ENCODE measurements around the gene POU6F2. TPM values are rescaled to one million over a fixed set of nuclear protein-coding genes. Genes with fewer than 3 reads are reported as not detected.

POU6F2 gene
- polyA plus RNA-seq, 1 experiment = not detected

GRCh38 chr7:39199006-39199405 is 221.3 kb downstream of the POU6F2 start:
- ChIA-PET POLR2A (no interaction called here), CTCF (interaction anchor here (1.2 kb wide), 1 partner anchor 68 kb away, joined by 3 read pairs; no protein-coding TSS in a partner anchor)
- H3K4me3 ChIP-seq (ENCODE audit: low read depth, low read length) = no peak overlapping the region
- no peaks in the 10 kb centered on the region for H3K36me3 ChIP-seq (ENCODE audit: control insufficient read depth, insufficient read depth, low read length)
- no peaks in the 10 kb centered on the region; the same call in 1 of the 2 replicates for H3K27me3 ChIP-seq (ENCODE audit: control insufficient read depth, insufficient read depth, low read length)
- no peak for DNase-seq (ENCODE audit: low read depth)
- TF ChIP-seq CTCF (IDR thresholded peaks at IDR 0.05; ENCODE audit: insufficient read depth, low read depth, low read length) = no peak

GRCh38 chr7:39199951-39200350 is 222.2 kb downstream of the POU6F2 start:
- DNase-seq (ENCODE audit: low read depth) = no peak
- TF ChIP-seq CTCF (IDR thresholded peaks at IDR 0.05; ENCODE audit: insufficient read depth, low read depth, low read length) = no peak
- H3K27me3 ChIP-seq (ENCODE audit: control insufficient read depth, insufficient read depth, low read length) = no peaks in the 10 kb centered on the region; the same call in 1 of the 2 replicates
- no peak overlapping the region for H3K4me3 ChIP-seq (ENCODE audit: low read depth, low read length)
- ChIA-PET CTCF (no interaction called here), POLR2A (no interaction called here)
- no peaks in the 10 kb centered on the region for H3K36me3 ChIP-seq (ENCODE audit: control insufficient read depth, insufficient read depth, low read length)

GRCh38 chr7:39202041-39202440 is 224.3 kb downstream of the POU6F2 start:
- POLR2A ChIA-PET = no interaction called here
- Histone ChIP-seq H3K36me3 (ENCODE audit: control insufficient read depth, insufficient read depth, low read length) (no peaks in the 10 kb centered on the region), H3K4me3 (ENCODE audit: low read depth, low read length) (no peak overlapping the region), H3K27me3 (ENCODE audit: control insufficient read depth, insufficient read depth, low read length) (0 out of 2 replicates have a peak, but pooled peaks cover 2% of the 10 kb centered on the region)
- CTCF ChIA-PET = no interaction called here
- TF ChIP-seq CTCF (IDR thresholded peaks at IDR 0.05; ENCODE audit: insufficient read depth, low read depth, low read length) = no peak
- no peak for DNase-seq (ENCODE audit: low read depth)

- Histone ChIP-seq H3K36me3 (ENCODE audit: control insufficient read depth, insufficient read depth, low read length) (no peaks in the 10 kb centered on the region), H3K27me3 (ENCODE audit: control insufficient read depth, insufficient read depth, low read length) (0 out of 2 replicates have a peak, but pooled peaks cover 2% of the 10 kb centered on the region), H3K4me3 (ENCODE audit: low read depth, low read length) (no peak overlapping the region)
- CTCF ChIA-PET = no interaction called here
- DNase-seq (ENCODE audit: low read depth) = no peak
- no peak for TF ChIP-seq CTCF (IDR thresholded peaks at IDR 0.05; ENCODE audit: insufficient read depth, low read depth, low read length)
- POLR2A ChIA-PET = no interaction called here
These were observed 232.7 kb downstream of the POU6F2 start for GRCh38 chr7:39210362-39210761.

GRCh38 chr7:39211581-39211980 is 233.9 kb downstream of the POU6F2 start:
- CTCF ChIA-PET = no interaction called here
- no peak for DNase-seq (ENCODE audit: low read depth)
- Histone ChIP-seq H3K36me3 (ENCODE audit: control insufficient read depth, insufficient read depth, low read length) (no peaks in the 10 kb centered on the region), H3K27me3 (ENCODE audit: control insufficient read depth, insufficient read depth, low read length) (no peaks in the 10 kb centered on the region), H3K4me3 (ENCODE audit: low read depth, low read length) (no peak overlapping the region)
- no peak for TF ChIP-seq CTCF (IDR thresholded peaks at IDR 0.05; ENCODE audit: insufficient read depth, low read depth, low read length)
- POLR2A ChIA-PET = no interaction called here

Data from BJ (cell line).